Measurements from ENCODE around the gene HDAC10.

- TF ChIP-seq, protein P1, sequence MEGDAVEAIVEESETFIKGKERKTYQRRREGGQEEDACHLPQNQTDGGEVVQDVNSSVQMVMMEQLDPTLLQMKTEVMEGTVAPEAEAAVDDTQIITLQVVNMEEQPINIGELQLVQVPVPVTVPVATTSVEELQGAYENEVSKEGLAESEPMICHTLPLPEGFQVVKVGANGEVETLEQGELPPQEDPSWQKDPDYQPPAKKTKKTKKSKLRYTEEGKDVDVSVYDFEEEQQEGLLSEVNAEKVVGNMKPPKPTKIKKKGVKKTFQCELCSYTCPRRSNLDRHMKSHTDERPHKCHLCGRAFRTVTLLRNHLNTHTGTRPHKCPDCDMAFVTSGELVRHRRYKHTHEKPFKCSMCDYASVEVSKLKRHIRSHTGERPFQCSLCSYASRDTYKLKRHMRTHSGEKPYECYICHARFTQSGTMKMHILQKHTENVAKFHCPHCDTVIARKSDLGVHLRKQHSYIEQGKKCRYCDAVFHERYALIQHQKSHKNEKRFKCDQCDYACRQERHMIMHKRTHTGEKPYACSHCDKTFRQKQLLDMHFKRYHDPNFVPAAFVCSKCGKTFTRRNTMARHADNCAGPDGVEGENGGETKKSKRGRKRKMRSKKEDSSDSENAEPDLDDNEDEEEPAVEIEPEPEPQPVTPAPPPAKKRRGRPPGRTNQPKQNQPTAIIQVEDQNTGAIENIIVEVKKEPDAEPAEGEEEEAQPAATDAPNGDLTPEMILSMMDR (IDR thresholded peaks at IDR 0.05 in 8 of 11, conservative IDR thresholded peaks at IDR 0.05 in 3 of 11), result no peak
- TF ChIP-seq POLR2A (IDR thresholded peaks at IDR 0.05) (no peak), POLR2AphosphoS5 (IDR thresholded peaks at IDR 0.05) (no peak)
These were observed 23.7 kb upstream of the HDAC10 start for GRCh38 chr22:50274771-50275170.
